ENCODE measurements around the gene WRAP73. TPM values are rescaled to one million over a fixed set of nuclear protein-coding genes. Genes with fewer than 3 reads are reported as not detected.
"Not testable (repeated sequence)": the region's sequence is repeated elsewhere in the genome, so short reads cannot be mapped to it uniquely, and the experiment has no call there.

Gene WRAP73
- total and polyA plus RNA-seq, 12 donors: 5.1 to 29.6 (median 18.1) TPM

GRCh38 chr1:3590139-3590763 is 59.7 kb downstream of the WRAP73 start:
- Histone ChIP-seq H3K27me3 (peaks cover 4% of the 10 kb centered on the region), H3K9me3 (replicated peaks in 1 of 3) (no peaks in the 10 kb centered on the region), H3K36me3 (replicated peaks in 1 of 2) (no peaks in the 10 kb centered on the region), H3K27ac (no peak overlapping the region), H3K4me3 (no peak overlapping the region), H3K4me1 (replicated peaks in 1 of 2) (no peaks in the 10 kb centered on the region)
- TF ChIP-seq CTCF (IDR thresholded peaks at IDR 0.05) (no peak), POLR2A (IDR thresholded peaks at IDR 0.05) (no peak)
- peak in 1 of 7 donors; percentile 30 for DNase-seq
- intact Hi-C loops (cut with DNase I): no loop called here
- 52 to 60% (median 59%) methylated on average over 15 to 27 of the region's 27 CpGs for WGBS, 4 donors

GRCh38 chr1:3588395-3588794 is 61.5 kb downstream of the WRAP73 start:
- peaks cover 4% of the 10 kb centered on the region for H3K27me3 ChIP-seq
- intact Hi-C loops (cut with DNase I): no loop called here
- no peak for DNase-seq
- H3K36me3 ChIP-seq (replicated peaks in 1 of 2): no peaks in the 10 kb centered on the region
- no peak overlapping the region for H3K4me3 ChIP-seq
- 71 to 100% (median 80%) methylated on average over 1 to 5 of the region's 5 CpGs for WGBS, 4 donors
- H3K4me1 ChIP-seq (replicated peaks in 1 of 2): no peaks in the 10 kb centered on the region
- TF ChIP-seq CTCF (IDR thresholded peaks at IDR 0.05) (no peak), POLR2A (IDR thresholded peaks at IDR 0.05) (no peak)
- H3K27ac ChIP-seq: no peak overlapping the region
- no peaks in the 10 kb centered on the region for H3K9me3 ChIP-seq (replicated peaks in 1 of 3)

GRCh38 chr1:3586986-3587759 is 62.7 kb downstream of the WRAP73 start:
- Histone ChIP-seq H3K4me3 (no peak overlapping the region), H3K27ac (no peak overlapping the region), H3K27me3 (peaks cover 4% of the 10 kb centered on the region), H3K4me1 (replicated peaks in 1 of 2) (no peaks in the 10 kb centered on the region), H3K9me3 (replicated peaks in 1 of 3) (no peaks in the 10 kb centered on the region), H3K36me3 (replicated peaks in 1 of 2) (no peaks in the 10 kb centered on the region)
- WGBS, 4 donors: 80 to 88% (median 82%) methylated on average over 24 of the region's 24 CpGs
- intact Hi-C loops (cut with DNase I): no loop called here
- no peak for DNase-seq
- TF ChIP-seq CTCF (IDR thresholded peaks at IDR 0.05) (no peak), POLR2A (IDR thresholded peaks at IDR 0.05) (no peak)

- H3K27me3 ChIP-seq: peaks cover 2% of the 10 kb centered on the region
- no peaks in the 10 kb centered on the region for H3K4me1 ChIP-seq (replicated peaks in 1 of 2)
- 81 to 87% (median 84%) methylated on average over 19 of the region's 19 CpGs for WGBS, 4 donors
- no peak overlapping the region for H3K4me3 ChIP-seq
- no peak for TF ChIP-seq POLR2A (IDR thresholded peaks at IDR 0.05)
- TF ChIP-seq CTCF (IDR thresholded peaks at IDR 0.05): no peak
- no peaks in the 10 kb centered on the region for H3K36me3 ChIP-seq (replicated peaks in 1 of 2)
- no peak for DNase-seq
- intact Hi-C loops (cut with DNase I): no loop called here
- no peaks in the 10 kb centered on the region for H3K9me3 ChIP-seq (replicated peaks in 1 of 3)
- H3K27ac ChIP-seq: no peak overlapping the region
Observed at GRCh38 chr1:3585940-3586568, 63.8 kb downstream of the WRAP73 start.

- H3K9me3 ChIP-seq (replicated peaks in 1 of 3); H3K4me1 ChIP-seq (replicated peaks in 1 of 2); H3K27me3 ChIP-seq; H3K36me3 ChIP-seq (replicated peaks in 1 of 2); H3K4me3 ChIP-seq; intact Hi-C loops (cut with DNase I); H3K27ac ChIP-seq; DNase-seq: not testable (repeated sequence)
- 55 to 61% (median 60%) methylated on average over 5 to 6 of the region's 6 CpGs for WGBS, 4 donors
Observed at GRCh38 chr1:3585353-3585868, 64.5 kb downstream of the WRAP73 start.

All from adrenal gland (tissue), 12 donors.